ENCODE measurements around the gene KIF18A. TPM values are rescaled to one million over a fixed set of nuclear protein-coding genes. Genes with fewer than 3 reads are reported as not detected.

Gene KIF18A
- polyA plus RNA-seq, 1 experiment = 8.9 TPM

GRCh38 chr11:28100665-28101064 is 7.3 kb downstream of the KIF18A start:
- H3K27me3 ChIP-seq (ENCODE audit: control insufficient read depth, insufficient read depth, low read length) = no peaks in the 10 kb centered on the region
- no peak for TF ChIP-seq CTCF (IDR thresholded peaks at IDR 0.05; ENCODE audit: low read depth, low read length)
- POLR2A ChIA-PET = no interaction called here
- CTCF ChIA-PET = interaction anchor here (0.5 to 0.6 kb wide), 2 partner anchors 10 to 602 kb away, joined by 3 read pairs; no protein-coding TSS in a partner anchor
- no peak overlapping the region for H3K4me3 ChIP-seq (ENCODE audit: low read depth, low read length)
- no peak overlapping the region for H3K27ac ChIP-seq (ENCODE audit: low read depth, low read length)
- no peaks in the 10 kb centered on the region for H3K9me3 ChIP-seq (ENCODE audit: control insufficient read depth, insufficient read depth, low read length)
- no peak for DNase-seq (ENCODE audit: low read depth, low spot score)

- no peaks in the 10 kb centered on the region for H3K9me3 ChIP-seq (ENCODE audit: control insufficient read depth, insufficient read depth, low read length)
- no peaks in the 10 kb centered on the region for H3K27me3 ChIP-seq (ENCODE audit: control insufficient read depth, insufficient read depth, low read length)
- no peak for DNase-seq (ENCODE audit: low read depth, low spot score)
- no peak overlapping the region for H3K27ac ChIP-seq (ENCODE audit: low read depth, low read length)
- ChIA-PET POLR2A (no interaction called here), CTCF (no interaction called here)
- H3K4me3 ChIP-seq (ENCODE audit: low read depth, low read length) = no peak overlapping the region
- no peak for TF ChIP-seq CTCF (IDR thresholded peaks at IDR 0.05; ENCODE audit: low read depth, low read length)
These were observed 8.2 kb downstream of the KIF18A start for GRCh38 chr11:28099715-28100114.

GRCh38 chr11:28098257-28098656 is 9.7 kb downstream of the KIF18A start:
- Histone ChIP-seq H3K27ac (ENCODE audit: low read depth, low read length) (no peak overlapping the region), H3K27me3 (ENCODE audit: control insufficient read depth, insufficient read depth, low read length) (no peaks in the 10 kb centered on the region), H3K4me3 (ENCODE audit: low read depth, low read length) (no peak overlapping the region), H3K9me3 (ENCODE audit: control insufficient read depth, insufficient read depth, low read length) (no peaks in the 10 kb centered on the region)
- no peak for TF ChIP-seq CTCF (IDR thresholded peaks at IDR 0.05; ENCODE audit: low read depth, low read length)
- DNase-seq (ENCODE audit: low read depth, low spot score) = no peak
- CTCF ChIA-PET = no interaction called here
- POLR2A ChIA-PET = no interaction called here

GRCh38 chr11:28092786-28093185 is 15.2 kb downstream of the KIF18A start:
- H3K9me3 ChIP-seq (ENCODE audit: control insufficient read depth, insufficient read depth, low read length) = no peaks in the 10 kb centered on the region
- ChIA-PET POLR2A (no interaction called here), CTCF (no interaction called here)
- H3K27me3 ChIP-seq (ENCODE audit: control insufficient read depth, insufficient read depth, low read length) = no peaks in the 10 kb centered on the region
- no peak overlapping the region for H3K4me3 ChIP-seq (ENCODE audit: low read depth, low read length)
- TF ChIP-seq CTCF (IDR thresholded peaks at IDR 0.05; ENCODE audit: low read depth, low read length) = no peak
- no peak for DNase-seq (ENCODE audit: low read depth, low spot score)
- H3K27ac ChIP-seq (ENCODE audit: low read depth, low read length) = no peak overlapping the region

- POLR2A ChIA-PET = interaction anchor here (0.5 to 1.0 kb wide), 3 partner anchors 17 to 32 kb away, joined by 3 to 10 read pairs (median 3); partner anchors contain the start of genes KIF18A and METTL15
- DNase-seq (ENCODE audit: low read depth, low spot score) = peak; percentile 18
- no peak overlapping the region for H3K27ac ChIP-seq (ENCODE audit: low read depth, low read length)
These were observed 17.8 kb downstream of the KIF18A start for GRCh38 chr11:28090052-28090749.

More at GRCh38 chr11:28090052-28090749, 17.8 kb downstream of the KIF18A start:
- CTCF ChIA-PET = interaction anchor here (0.8 to 2.1 kb wide), 4 partner anchors 11 to 391 kb away, joined by 3 to 9 read pairs (median 3); partner anchors contain the start of genes KIF18A and METTL15
- TF ChIP-seq CTCF (IDR thresholded peaks at IDR 0.05; ENCODE audit: low read depth, low read length) = no peak
- Histone ChIP-seq H3K4me3 (ENCODE audit: low read depth, low read length) (no peak overlapping the region), H3K9me3 (ENCODE audit: control insufficient read depth, insufficient read depth, low read length) (no peaks in the 10 kb centered on the region), H3K27me3 (ENCODE audit: control insufficient read depth, insufficient read depth, low read length) (no peaks in the 10 kb centered on the region)
